HG02970 (cell line): ENCODE results near the gene PPP1R7.

ENCODE experiments used
- ATAC-seq: cut with Tn5 transposase; IDR thresholded peaks from one replicate; pipeline ENCODE4 v1.9.1; 2021; ENCODE audit warnings: mild to moderate bottlenecking, moderate library complexity, moderate number of reproducible peaks; ENCODE audit not compliant: unreplicated experiment, low FRiP score

The PPP1R7 gene

GRCh38 chr2:241204490-241204889, 54.2 kb downstream of the PPP1R7 start:
- ATAC-seq, result no peak

GRCh38 chr2:241205086-241205485, 54.8 kb downstream of the PPP1R7 start:
- ATAC-seq, result no peak

GRCh38 chr2:241207151-241207550, 56.9 kb downstream of the PPP1R7 start:
- no peak for ATAC-seq

- no peak for ATAC-seq
Measured at GRCh38 chr2:241207641-241208040, 57.4 kb downstream of the PPP1R7 start.

- ATAC-seq, result no peak
Measured at GRCh38 chr2:241208058-241208457, 57.8 kb downstream of the PPP1R7 start.

GRCh38 chr2:241209271-241209670, 59.0 kb downstream of the PPP1R7 start:
- no peak for ATAC-seq

GRCh38 chr2:241211276-241211675, 61.0 kb downstream of the PPP1R7 start:
- ATAC-seq, result no peak

- ATAC-seq, result no peak
Measured at GRCh38 chr2:241213041-241213440, 62.8 kb downstream of the PPP1R7 start.

GRCh38 chr2:241213567-241213966, 63.3 kb downstream of the PPP1R7 start:
- ATAC-seq, result no peak

GRCh38 chr2:241214209-241214608, 63.9 kb downstream of the PPP1R7 start:
- no peak for ATAC-seq

GRCh38 chr2:241214766-241215165, 64.5 kb downstream of the PPP1R7 start:
- no peak for ATAC-seq

- no peak for ATAC-seq
Measured at GRCh38 chr2:241215421-241215820, 65.2 kb downstream of the PPP1R7 start.

GRCh38 chr2:241216211-241216761, 66.0 kb downstream of the PPP1R7 start:
- no peak for ATAC-seq

- no peak for ATAC-seq
Measured at GRCh38 chr2:241217320-241218031, 67.2 kb downstream of the PPP1R7 start.

- ATAC-seq, result no peak
Measured at GRCh38 chr2:241218131-241219029, 68.1 kb downstream of the PPP1R7 start.

GRCh38 chr2:241219030-241219382, 68.7 kb downstream of the PPP1R7 start:
- ATAC-seq, result no peak

GRCh38 chr2:241219856-241220356, 69.6 kb downstream of the PPP1R7 start:
- no peak for ATAC-seq

- no peak for ATAC-seq
Measured at GRCh38 chr2:241223211-241224017, 73.1 kb downstream of the PPP1R7 start.

- no peak for ATAC-seq
Measured at GRCh38 chr2:241224018-241224850, 74.0 kb downstream of the PPP1R7 start.
